Stimulated activated CD4-positive, alpha-beta T cell treated with anti-CD3 and anti-CD28 coated beads, Interleukin-2, amount 100 ng/mL, for 48 hours (primary cell): Measurements from ENCODE around the gene CEP57.

ENCODE experiments used
- DNase-seq, 2 donors: peaks; one replicate each; pipeline ENCODE4 v3.0.0-alpha.2; 2020

The CEP57 gene

DNA sequence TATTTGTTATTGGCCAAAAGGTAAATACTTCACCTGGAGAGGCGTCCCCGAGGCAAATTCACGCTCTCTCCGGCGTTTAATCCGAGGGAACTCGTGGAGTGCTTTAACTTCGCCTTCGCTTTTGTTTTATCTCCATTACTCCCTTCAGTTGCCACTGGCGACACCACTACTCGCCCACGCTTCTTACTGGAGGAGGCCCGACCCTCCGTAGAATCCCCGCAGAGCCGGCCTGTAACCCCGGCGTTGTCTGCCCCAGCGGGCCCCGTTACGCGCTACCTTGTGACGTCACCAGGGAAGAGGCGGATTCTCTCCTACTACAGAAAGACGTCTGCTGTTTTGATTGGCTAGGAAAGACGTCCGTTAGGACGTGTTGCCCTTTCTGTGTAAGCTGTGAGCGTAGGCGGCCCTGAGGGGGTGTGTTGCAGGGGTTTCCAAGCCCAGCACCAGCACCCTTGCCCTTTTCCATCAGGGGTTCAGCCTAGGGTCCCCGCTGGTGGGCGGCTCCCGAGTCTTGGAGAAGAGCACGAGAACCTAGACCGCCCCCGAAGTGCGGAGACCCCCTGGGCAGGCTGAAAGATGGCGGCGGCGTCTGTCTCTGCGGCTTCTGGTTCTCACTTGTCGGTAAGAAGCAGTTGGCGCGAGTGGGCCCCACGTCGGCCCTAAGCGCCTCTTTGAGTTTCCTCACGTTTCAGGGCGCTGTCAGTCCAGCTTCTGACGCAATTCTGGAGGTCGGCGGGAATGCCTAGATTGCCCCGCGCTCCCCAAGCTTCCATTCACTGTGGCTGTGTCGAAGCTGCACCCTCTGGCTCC, at the start of gene CEP57:
CEP57 (plus strand) TSS at position 376 of the 810 bp plus-strand sequence; CDS start at position 577, 201 bp downstream.
- DNase-seq, result peak; percentile 86

- no peak for DNase-seq
Observed at GRCh38 chr11:95750101-95750500, 40.2 kb upstream of the CEP57 start.

DNA sequence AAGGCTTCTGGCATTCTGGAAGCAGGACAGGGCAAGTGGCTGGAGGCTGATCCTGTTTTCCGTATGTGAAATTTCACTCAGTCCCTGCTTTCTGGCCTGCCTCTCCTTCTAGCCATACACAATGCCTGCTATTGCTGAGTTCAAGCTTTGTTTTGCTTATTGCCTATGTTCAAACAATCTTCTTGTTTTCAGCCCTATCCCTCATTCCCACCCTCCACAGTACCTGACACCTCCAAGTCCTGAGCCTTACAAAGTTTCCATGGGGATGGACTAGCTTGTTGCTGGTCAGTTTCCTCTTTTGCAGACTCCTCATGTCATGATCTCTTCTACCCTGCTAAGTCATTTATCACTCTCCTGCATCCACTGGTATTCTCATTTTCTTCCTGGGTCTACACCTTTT, 38.8 kb upstream of the CEP57 start:
- no peak for DNase-seq

DNA sequence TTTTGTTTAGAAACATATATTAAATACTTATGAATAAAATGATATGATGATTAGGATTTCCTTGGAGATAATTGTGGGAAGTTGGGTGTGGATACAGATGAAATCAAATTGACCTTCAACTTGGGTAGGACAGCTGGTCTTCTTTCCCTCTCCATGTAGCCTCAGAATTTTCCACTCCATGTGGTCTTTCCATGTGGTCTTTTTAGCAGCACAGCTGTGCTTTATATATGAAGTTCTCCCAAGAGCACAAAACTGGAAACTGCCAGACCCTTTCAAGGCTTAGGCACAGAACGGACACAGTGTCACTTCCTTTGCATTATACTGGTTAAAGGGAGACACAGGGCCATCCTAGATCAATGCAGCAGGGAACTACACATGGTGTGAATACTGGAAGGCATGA, 29.4 kb upstream of the CEP57 start:
- DNase-seq, result no peak

GRCh38 chr11:95762534-95762933, 27.8 kb upstream of the CEP57 start:
- no peak for DNase-seq

DNA sequence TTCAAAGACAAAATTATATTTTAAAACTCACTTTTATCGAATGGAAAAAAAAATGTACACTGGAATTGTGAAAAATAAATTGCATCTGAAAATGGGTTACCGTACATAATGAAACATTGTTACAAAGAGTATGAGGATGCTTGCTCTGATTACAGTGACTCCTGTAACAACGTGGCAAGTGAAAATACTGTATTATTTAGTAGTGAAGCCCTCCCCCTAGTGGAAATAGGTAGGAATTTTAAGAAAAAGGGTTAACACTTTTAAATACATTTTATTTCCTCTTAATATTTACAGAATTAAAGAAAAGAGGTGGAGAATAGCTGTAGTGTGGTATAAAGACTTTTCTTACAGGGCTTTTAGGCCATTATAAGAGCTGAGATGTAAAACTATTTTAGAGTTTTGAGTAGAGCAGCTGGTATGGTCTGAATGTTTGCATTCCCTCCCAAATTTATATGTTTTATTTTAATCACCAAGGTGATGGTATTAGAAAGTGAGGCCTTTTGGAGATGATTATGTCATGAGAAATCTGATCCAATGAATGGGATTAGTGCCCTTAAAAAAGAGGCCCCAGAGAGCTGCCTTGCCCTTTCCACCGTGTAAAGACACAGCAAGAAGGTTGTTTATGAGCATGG, 25.9 kb upstream of the CEP57 start:
- DNase-seq, result no peak

DNA sequence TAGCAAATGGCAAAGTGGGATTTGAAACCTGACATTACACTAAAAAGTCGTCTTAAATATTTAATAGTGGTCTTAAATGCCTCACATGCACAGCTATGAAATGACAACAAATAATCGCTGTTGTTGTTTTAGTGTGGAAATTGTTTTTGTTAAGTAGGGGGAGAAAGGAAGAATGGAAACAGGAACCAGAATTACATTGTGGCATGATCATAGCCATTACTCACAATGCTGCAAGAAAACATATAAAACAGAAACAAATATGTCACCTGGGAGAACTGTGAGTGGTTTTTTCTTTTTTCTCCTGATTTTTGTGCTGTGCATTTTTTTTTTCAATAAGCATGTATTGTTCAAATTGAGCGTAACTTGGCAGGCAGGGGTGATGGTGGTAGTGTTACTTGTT, 23.6 kb upstream of the CEP57 start:
- DNase-seq, result no peak

DNA sequence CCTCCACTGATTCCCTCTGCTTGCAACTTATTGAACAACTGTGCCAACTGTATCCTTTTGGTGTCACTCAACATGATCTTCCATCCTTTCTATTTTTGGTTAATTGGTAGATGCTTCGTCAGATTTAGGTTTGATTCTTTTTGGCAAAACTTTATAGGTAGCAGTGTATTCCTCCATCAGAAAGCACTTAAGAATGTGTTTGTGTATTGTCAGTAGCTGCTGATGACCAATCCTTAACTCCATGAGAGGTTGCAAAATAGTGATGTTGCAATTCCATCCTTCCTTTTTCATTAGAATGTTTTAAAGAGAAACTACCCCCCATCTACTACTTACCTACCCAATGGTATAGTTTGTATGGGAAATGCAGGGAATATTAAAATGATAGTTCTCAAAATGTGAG, 22.8 kb upstream of the CEP57 start:
- DNase-seq, result no peak

DNA sequence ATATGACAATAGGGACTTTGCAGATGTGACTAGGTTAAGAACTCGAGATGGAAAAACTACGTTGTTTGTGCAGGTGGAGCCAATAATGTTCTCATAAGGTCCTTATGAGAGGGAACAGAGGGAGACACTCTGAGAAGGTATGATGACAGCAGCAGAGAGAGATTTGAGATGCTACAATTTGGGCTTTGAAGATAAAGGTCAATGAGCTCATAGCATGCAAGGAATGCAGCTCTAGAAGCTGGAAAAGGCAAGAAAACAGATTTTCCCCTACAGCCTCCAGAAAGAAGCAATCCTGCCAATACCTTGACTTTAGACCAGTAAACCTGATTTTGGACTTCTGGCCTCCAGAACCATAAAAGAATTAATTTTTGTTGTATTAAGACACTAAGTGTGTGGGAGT, 21.8 kb upstream of the CEP57 start:
- no peak for DNase-seq

- no peak for DNase-seq
Observed at GRCh38 chr11:95776859-95777258, 13.4 kb upstream of the CEP57 start.

DNA sequence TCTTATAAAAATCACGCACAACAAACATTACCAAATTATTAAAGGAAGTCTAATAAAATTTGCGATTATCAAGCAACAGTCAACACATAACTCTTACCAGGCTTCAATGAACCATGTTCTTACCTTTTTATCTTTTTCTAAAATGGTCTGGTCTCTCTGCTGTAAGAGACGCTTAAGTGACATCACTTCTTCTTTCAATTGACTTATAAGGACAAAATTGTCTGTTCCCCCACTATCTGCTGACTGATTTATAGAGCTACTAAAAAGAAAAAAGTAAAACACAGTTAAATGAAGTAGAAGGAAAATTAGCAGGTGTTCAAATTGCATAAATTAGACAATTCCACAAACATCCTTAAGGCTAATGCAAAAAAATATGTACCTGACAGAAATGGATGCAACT, 11.6 kb upstream of the CEP57 start:
- DNase-seq, result no peak

GRCh38 chr11:95780544-95780943, 9.8 kb upstream of the CEP57 start:
- DNase-seq, result no peak

- peak; percentile 10 to 21 for DNase-seq
Observed at GRCh38 chr11:95788921-95789505, 1.3 kb upstream of the CEP57 start.

- DNase-seq, result peak; percentile 90 to 92
Observed at GRCh38 chr11:95789506-95790122, 684 bp upstream of the CEP57 start, which contains the start of gene FAM76B. FAM76B (minus strand) TSS chr11:95789782; CDS start chr11:95789478, 304 bp downstream.

DNA sequence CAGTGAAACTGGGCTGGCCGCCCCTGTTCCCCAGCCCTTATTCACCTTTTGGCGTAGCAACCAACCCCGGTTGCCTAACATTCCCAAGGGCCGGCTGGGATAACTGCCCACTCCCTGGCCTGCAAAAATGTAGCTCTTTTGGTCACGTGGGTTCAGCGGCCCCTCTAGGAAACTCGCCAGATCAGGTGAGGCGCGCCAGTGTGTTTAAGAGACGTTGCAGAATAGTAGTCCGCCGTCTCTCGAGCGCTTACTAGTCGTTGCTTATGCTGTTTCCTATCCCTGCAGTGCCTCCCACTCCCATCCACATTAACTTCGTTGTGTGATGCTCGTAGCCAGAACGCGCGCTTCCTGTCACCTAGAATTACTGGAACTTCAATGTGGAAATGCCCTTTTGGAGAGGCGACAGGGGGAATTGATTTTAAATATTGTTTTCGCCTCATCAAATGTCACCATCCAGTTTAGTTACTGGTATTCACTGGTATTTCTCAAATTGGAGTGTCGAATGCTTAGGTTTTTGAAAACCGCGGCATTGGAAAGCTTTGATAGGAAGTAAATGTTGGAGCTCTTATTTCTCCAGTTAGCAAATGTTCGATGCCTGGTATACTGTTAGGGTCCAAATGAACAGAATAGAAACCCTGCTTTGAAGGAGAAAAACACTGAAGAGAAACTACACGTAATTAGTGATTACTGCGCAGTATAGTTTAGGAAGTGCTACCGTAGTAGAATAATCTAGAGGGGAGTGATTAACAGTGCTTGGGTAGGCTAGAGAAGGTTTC, 823 bp downstream of the CEP57 start:
- peak; percentile 35 to 51 for DNase-seq

DNA sequence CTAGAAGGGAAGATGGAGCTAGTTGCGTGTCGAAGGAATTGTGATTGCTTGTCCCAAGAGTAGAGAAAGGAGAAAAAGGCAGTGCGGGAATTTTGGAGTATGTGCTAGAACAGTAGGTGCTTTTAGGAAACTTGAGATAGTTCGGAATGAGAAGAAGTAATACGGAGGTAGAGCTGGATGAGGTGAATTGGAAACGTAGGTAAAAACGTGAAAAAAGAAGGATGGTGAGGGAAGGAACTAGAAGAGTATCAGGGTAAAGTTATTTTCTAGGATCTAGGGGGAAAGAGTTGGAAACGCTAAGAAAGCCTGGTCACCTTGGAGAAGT, 1.4 kb downstream of the CEP57 start:
- DNase-seq, result no peak

- no peak for DNase-seq
Observed at GRCh38 chr11:95792200-95792599, 1.9 kb downstream of the CEP57 start.

GRCh38 chr11:95792700-95793099, 2.4 kb downstream of the CEP57 start:
- no peak for DNase-seq

DNA sequence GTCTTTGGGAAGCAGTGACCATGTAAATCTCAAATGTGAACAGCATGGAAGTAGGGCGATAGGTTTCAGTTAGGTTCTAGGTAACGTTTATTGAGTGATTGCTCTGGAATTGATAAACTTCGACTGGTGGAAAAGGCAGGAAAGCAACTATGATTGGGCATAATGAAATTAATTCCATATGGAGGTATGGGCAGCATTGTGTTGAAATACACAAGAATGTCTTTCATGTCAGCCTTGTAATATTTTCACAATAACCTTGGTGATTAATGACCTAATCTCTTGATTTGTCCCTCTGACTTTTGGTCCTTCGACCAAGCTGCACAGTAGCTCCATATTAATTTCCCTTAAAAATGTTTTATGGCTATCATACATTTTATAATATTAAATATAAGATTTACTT, 2.8 kb downstream of the CEP57 start:
- DNase-seq, result no peak

DNA sequence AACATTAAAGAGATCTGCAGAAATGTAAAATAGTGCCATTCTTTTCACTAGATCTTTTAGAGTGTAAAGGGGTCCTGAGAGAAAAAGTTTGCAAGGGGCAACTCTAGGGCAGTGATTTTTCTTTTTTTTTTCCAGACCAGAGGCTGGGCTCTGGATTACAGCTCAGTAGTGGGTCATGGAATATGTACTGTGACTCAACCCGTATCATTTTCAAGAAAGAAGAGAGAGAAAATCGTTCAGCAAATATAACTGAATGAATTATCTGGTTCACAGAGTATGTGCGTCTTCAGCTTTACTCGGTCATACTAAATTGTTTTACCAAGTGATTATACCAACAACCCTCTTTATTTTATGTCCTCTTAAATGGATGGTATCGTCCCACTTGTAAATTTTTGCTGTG, 3.8 kb downstream of the CEP57 start:
- no peak for DNase-seq

DNA sequence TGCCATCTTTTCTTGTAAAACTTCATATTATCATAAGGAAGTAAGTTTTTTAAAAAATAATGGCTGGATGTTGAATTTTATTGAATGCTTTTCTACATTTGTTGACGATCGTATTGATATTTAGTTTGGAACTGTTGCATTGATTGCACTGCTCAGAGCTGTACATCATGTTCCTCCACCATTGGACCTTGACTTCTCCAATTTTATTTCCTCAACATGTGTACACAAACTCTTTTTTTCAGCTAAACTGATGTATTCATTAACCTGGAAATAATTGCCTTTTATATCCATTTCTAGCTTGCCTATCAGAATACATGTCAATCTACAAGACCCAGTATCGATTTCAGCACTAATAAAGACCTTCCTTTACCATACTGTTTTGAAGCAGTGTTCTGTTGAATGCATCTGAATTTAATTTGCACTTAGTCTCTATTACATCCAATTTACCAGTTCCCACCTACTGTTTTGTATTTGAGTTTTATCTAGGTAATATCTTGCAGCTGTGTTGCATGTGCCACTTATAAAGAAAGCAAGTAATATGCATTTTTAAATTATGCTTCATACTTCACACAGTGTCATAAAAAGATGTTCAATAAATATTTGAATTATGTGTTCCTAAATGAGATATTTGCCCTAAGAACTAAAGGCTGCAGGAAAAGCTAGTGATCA, 5.5 kb downstream of the CEP57 start:
- DNase-seq, result no peak

- DNase-seq, result no peak
Observed at GRCh38 chr11:95796501-95796900, 6.2 kb downstream of the CEP57 start.
